CD4-positive, alpha-beta T cell (primary cell): Measurements from ENCODE around the gene SLC35F6. TPM values are rescaled to one million over a fixed set of nuclear protein-coding genes. Genes with fewer than 3 reads are reported as not detected.

ENCODE experiments used
- ATAC-seq: fragments of 200-7000 bp; cut with Tn5 transposase; one replicate; pipeline ENCODE4 v1.10.0; 2022; ENCODE audit warnings: mild to moderate bottlenecking; ENCODE audit not compliant: poor library complexity
- CTCF ChIA-PET: fragments of 350-600 bp; sonication (Branson Sonifier 250); formaldehyde crosslinking; loops from one replicate; lab custom pipeline; 2021; ENCODE audit warnings: antibody characterized with exemption, inconsistent platforms; lab: Charles Lee
- POLR2A ChIA-PET: fragments of 350-600 bp; sonication (Branson Sonifier 250); formaldehyde crosslinking; loops from one replicate; lab custom pipeline; 2021; ENCODE audit warnings: antibody characterized with exemption, inconsistent platforms; lab: Charles Lee
- DNase-seq, 14 experiments: peaks; one replicate each; pipeline ENCODE4 v3.0.0-alpha.2; 2013 to 2020; ENCODE audit warnings: mixed read lengths in 2 of 14
- H3K27ac ChIP-seq, 2 donors: one replicate each; pipeline versions ENCODE4 v1.5.1 to v1.7.0; 2013; ENCODE audit warnings: low read length in 2 of 2, low read depth in 1 of 2, mild to moderate bottlenecking in 1 of 2
- H3K27me3 ChIP-seq, 2 experiments: 1 replicate in 1 of 2; 2 replicates in 1 of 2; pipeline versions ENCODE4 v1.6.1 to v1.7.0; 2013; ENCODE audit warnings: low read length in 2 of 2, control low read depth in 1 of 2, mild to moderate bottlenecking in 1 of 2, moderate library complexity in 1 of 2; ENCODE audit not compliant: insufficient read depth in 2 of 2, control insufficient read depth in 1 of 2
- H3K36me3 ChIP-seq: one replicate; pipeline ENCODE4 v1.6.1; 2013; ENCODE audit warnings: low read length, control low read depth; ENCODE audit not compliant: insufficient read depth
- H3K4me1 ChIP-seq: one replicate; pipeline ENCODE4 v1.6.1; 2013; ENCODE audit warnings: low read length, control low read depth; ENCODE audit not compliant: insufficient read depth
- H3K4me3 ChIP-seq: one replicate; pipeline ENCODE4 v1.5.1; 2013; ENCODE audit warnings: mild to moderate bottlenecking, low read length, moderate library complexity
- H3K9me3 ChIP-seq, 2 experiments: 1 replicate in 1 of 2; 2 replicates in 1 of 2; pipeline versions ENCODE4 v1.6.1 to v1.7.0; 2013; ENCODE audit warnings: low read length in 2 of 2, mild to moderate bottlenecking in 2 of 2, control low read depth in 1 of 2, moderate library complexity in 1 of 2; ENCODE audit not compliant: control insufficient read depth in 1 of 2, insufficient read depth in 1 of 2
- H3K27ac Mint-ChIP-seq: one replicate; pipeline ENCODE4 v1.8.0; 2020; ENCODE audit warnings: mixed read lengths
- H3K27me3 Mint-ChIP-seq: one replicate; pipeline ENCODE4 v1.8.0; 2021; ENCODE audit warnings: mixed read lengths
- H3K36me3 Mint-ChIP-seq: one replicate; pipeline ENCODE4 v1.8.0; 2021; ENCODE audit warnings: low read depth, mixed read lengths
- H3K4me1 Mint-ChIP-seq: one replicate; pipeline ENCODE4 v1.8.0; 2021; ENCODE audit warnings: low read depth, mixed read lengths
- H3K4me3 Mint-ChIP-seq: one replicate; pipeline ENCODE4 v1.8.0; 2020; ENCODE audit warnings: mild to moderate bottlenecking, mixed read lengths
- H3K9me3 Mint-ChIP-seq: one replicate; pipeline ENCODE4 v1.8.0; 2020; ENCODE audit warnings: mixed read lengths
- CTCF ChIP-seq: fragments of 200-600 bp; IDR thresholded peaks from one replicate; pipeline ENCODE4 v1.8.0; 2022; ENCODE audit warnings: antibody characterized with exemption, mild to moderate bottlenecking
- intact Hi-C, 2 experiments: fragments of 100-400 bp; cut with DNase I in 1 of 2; cut with micrococcal nuclease in 1 of 2; formaldehyde crosslinking; loops; one replicate each; pipeline versions ENCODE4 v1.15.1 to v1.9.0; 2023 to 2025; cut with DNase I, micrococcal nuclease
- total RNA-seq, 174 experiments: library from RNA in 2 of 174; stranded (reverse) in 2 of 174; gene quantifications; one replicate each; pipeline ENCODE4 v1.2.3 and lab custom pipeline; 2021 to 2026

Gene SLC35F6
- total RNA-seq, 2 experiments from 2014 or later = 32.0 to 34.2 TPM

DNA sequence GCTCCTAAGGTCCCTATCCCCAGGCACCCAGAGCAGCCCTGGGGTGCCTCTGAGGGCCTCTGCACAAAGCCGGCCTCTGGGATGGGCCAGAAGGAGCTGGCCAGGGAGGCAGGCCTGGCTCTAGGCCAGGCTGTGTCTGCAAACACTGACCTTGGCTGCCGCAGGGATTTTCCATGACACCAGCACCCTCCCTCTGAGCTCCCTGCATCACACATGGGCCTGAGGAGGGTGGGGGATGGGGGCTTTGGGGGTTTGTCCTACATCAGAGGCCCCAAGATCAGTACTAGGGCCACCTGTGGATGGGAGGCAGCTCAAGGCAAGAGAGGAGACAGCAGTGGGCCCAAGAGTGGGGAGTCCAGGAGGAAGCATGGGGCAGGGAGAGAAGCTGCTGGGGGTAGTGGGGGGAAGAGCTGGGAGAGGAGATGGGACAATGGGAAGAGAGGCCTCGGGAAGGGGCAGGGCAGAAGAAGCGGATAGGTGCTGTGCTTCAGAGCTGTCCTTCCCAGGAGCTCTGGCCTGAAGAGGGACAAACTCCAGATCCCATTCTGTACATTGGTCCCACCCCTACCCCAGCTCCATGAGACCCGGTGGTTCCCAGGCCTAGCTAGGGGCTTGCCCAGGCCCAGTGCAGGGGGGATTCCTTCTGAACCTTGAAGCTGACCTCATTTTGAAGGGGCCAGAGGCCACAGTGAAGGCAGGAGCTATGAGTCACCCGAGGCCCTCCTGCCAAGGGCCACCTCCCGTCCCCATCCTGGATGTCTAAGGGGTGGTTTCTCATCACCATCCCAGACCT, 43.6 kb upstream of the SLC35F6 start:
- DNase-seq (no peak), ATAC-seq (no peak)
- intact Hi-C loops = no loop called here
- no peaks in the 10 kb centered on the region for H3K4me1 ChIP-seq
- Mint-ChIP-seq H3K36me3 (no peaks in the 10 kb centered on the region), H3K27ac (no peak overlapping the region), H3K4me3 (no peak overlapping the region), H3K4me1 (peaks cover 5% of the 10 kb centered on the region), H3K27me3 (no peaks in the 10 kb centered on the region), H3K9me3 (no peaks in the 10 kb centered on the region)
- H3K36me3 ChIP-seq = no peaks in the 10 kb centered on the region
- ChIA-PET POLR2A (no interaction called here), CTCF (no interaction called here)
- no peaks in the 10 kb centered on the region for H3K27me3 ChIP-seq
- no peak overlapping the region for H3K4me3 ChIP-seq
- TF ChIP-seq CTCF = no peak
- H3K9me3 ChIP-seq = peaks cover 0 to 3% of the 10 kb centered on the region in 2 experiments
- H3K27ac ChIP-seq = no peak overlapping the region

- no peaks in the 10 kb centered on the region for H3K36me3 ChIP-seq
- H3K9me3 ChIP-seq = peaks cover 0 to 3% of the 10 kb centered on the region in 2 experiments
- Mint-ChIP-seq H3K4me3 (no peak overlapping the region), H3K27ac (no peak overlapping the region), H3K4me1 (peaks cover 5% of the 10 kb centered on the region), H3K36me3 (no peaks in the 10 kb centered on the region), H3K27me3 (peaks cover 8% of the 10 kb centered on the region), H3K9me3 (no peaks in the 10 kb centered on the region)
- intact Hi-C loops = no loop called here
- H3K27me3 ChIP-seq = no peaks in the 10 kb centered on the region
- DNase-seq = no peak
- ChIA-PET CTCF (no interaction called here), POLR2A (no interaction called here)
- no peak overlapping the region for H3K27ac ChIP-seq
- H3K4me1 ChIP-seq = no peaks in the 10 kb centered on the region
- TF ChIP-seq CTCF = no peak
- no peak for ATAC-seq
- no peak overlapping the region for H3K4me3 ChIP-seq
Observed at GRCh38 chr2:26721115-26722032, 42.7 kb upstream of the SLC35F6 start.

- Mint-ChIP-seq H3K4me3 (no peak overlapping the region), H3K36me3 (no peaks in the 10 kb centered on the region), H3K9me3 (no peaks in the 10 kb centered on the region), H3K27me3 (peaks cover 13% of the 10 kb centered on the region), H3K27ac (no peak overlapping the region), H3K4me1 (peaks cover 5% of the 10 kb centered on the region)
- no peak overlapping the region for H3K27ac ChIP-seq
- no peak for ATAC-seq
- ChIA-PET CTCF (no interaction called here), POLR2A (no interaction called here)
- no peak overlapping the region for H3K4me3 ChIP-seq
- H3K27me3 ChIP-seq = no peaks in the 10 kb centered on the region
- TF ChIP-seq CTCF = no peak
- no peak for DNase-seq
- intact Hi-C loops = no loop called here
- H3K36me3 ChIP-seq = no peaks in the 10 kb centered on the region
- peaks cover 0 to 3% of the 10 kb centered on the region in 2 experiments for H3K9me3 ChIP-seq
- no peaks in the 10 kb centered on the region for H3K4me1 ChIP-seq
Observed at GRCh38 chr2:26722328-26722727, 41.8 kb upstream of the SLC35F6 start.
